GM23338 (cell line): ENCODE data around the gene DCAF10.
A peak's percentile ranks its signal among the peaks of the same experiment; 100 is the strongest.

ENCODE experiments used
- CTCF ChIP-seq, 2 experiments: fragments of 200-600 bp in 1 of 2; sonication (generic) in 1 of 2; conservative IDR thresholded peaks; 2 replicates each; pipeline versions ENCODE4 v1.5.1 to v1.6.1; 2016 to 2017; ENCODE audit warnings: antibody characterized with exemption in 2 of 2, low read depth in 2 of 2, mild to moderate bottlenecking in 2 of 2, moderate library complexity in 1 of 2
- EZH2 ChIP-seq: fragments of 200-600 bp; sonication (generic); IDR thresholded peaks from one replicate; pipeline ENCODE4 v1.8.0; 2017; ENCODE audit warnings: antibody characterized with exemption, mild to moderate bottlenecking, low read depth; ENCODE audit not compliant: unreplicated experiment
- POLR2AphosphoS5 ChIP-seq: IDR thresholded peaks from 2 replicates; pipeline ENCODE4 v1.6.1; 2016; ENCODE audit warnings: antibody characterized with exemption, low read depth
- REST ChIP-seq: IDR thresholded peaks from one replicate; pipeline ENCODE4 v1.6.1; 2018; ENCODE audit warnings: antibody characterized with exemption; ENCODE audit not compliant: unreplicated experiment

- TF ChIP-seq POLR2AphosphoS5 (peak; percentile 77), CTCF (conservative IDR thresholded peaks at IDR 0.05; ENCODE audit: low read depth in 2 of 2) (no peak), EZH2 (no peak), REST (no peak)
Measured at GRCh38 chr9:37753489-37754190, 47.0 kb upstream of the DCAF10 start, which contains the start of gene TRMT10B.
